NOMO-1 treated with DMSO at 0.1 percent for 48 hours (cell line): Measurements from ENCODE around the gene AKNAD1.

ENCODE experiments used
- DNase-seq: peaks from one replicate; lab custom pipeline; 2025; ENCODE audit not compliant: unreplicated experiment; lab: John Stamatoyannopoulos, UW

Gene AKNAD1, protein sequence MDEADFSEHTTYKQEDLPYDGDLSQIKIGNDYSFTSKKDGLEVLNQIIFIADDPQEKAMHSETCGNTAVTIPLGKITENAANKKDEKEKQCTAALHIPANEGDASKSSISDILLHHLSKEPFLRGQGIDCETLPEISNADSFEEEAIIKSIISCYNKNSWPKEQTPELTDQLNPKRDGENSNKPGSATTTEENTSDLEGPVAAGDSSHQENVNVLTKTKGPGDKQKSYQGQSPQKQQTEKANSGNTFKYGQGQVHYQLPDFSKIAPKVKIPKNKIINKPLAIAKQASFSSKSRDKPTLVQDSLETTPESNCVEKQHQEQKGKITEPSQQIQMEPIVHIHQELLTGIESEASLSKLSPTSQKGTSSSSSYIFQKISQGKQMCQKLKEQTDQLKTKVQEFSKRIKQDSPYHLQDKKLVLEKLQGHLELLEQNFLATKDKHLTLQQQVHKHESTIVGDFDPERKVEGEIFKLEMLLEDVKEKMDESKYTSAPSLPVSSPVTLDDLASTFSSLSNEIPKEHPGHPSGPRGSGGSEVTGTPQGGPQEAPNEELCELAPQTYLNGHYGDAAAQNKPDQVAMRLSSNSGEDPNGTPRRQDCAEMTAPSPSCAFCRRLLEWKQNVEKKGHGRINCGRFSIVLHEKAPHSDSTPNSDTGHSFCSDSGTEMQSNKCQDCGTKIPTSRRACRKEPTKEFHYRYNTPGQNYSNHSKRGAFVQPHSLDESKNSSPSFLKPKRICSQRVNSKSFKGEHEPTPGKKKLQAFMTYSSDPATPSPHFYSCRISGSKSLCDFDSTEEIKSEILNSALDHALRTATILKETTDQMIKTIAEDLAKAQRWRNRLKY

DNA sequence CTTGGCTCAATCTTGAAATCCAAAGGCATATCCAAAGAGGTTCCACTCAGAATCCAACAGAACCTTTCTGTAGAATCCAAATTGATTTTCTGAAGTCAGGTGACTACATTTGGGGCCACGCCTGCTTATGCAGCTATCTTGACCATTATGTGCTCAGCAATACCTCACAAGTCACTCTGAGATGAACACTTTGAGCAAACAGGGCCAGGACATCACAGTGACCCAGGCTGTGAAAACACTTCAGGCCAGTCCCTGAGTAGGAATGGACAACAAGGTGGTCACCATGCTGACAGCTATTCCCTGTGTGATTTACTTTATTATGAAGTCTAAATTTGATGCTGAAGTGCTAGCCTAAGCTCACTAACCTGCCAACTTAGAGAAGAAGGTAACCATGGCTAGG lies at the start of gene AKNAD1:
AKNAD1 (minus strand) TSS at position 101 of the 400 bp plus-strand sequence. CDS start 4,430 bp downstream, outside the sequence.
- DNase-seq = no peak

DNA sequence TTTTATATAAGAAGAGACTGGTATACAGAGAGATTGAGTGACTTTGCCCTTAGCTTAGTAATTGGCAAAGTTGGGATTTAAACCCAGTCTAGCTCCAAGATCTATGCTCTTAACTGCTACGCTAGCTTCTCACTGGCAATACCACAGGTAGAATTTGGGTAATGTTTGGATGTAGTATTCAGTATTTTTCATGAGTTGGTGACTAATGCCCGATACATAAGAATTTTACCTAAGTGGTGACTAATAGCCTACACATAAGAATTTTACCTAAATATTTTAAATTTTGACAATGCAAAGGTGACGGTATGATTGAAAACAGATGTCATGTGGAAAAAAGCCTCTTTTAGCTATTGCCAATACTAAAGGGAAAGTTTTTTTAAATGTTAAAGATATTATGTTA lies 44.2 kb upstream of the AKNAD1 start:
- no peak for DNase-seq

DNA sequence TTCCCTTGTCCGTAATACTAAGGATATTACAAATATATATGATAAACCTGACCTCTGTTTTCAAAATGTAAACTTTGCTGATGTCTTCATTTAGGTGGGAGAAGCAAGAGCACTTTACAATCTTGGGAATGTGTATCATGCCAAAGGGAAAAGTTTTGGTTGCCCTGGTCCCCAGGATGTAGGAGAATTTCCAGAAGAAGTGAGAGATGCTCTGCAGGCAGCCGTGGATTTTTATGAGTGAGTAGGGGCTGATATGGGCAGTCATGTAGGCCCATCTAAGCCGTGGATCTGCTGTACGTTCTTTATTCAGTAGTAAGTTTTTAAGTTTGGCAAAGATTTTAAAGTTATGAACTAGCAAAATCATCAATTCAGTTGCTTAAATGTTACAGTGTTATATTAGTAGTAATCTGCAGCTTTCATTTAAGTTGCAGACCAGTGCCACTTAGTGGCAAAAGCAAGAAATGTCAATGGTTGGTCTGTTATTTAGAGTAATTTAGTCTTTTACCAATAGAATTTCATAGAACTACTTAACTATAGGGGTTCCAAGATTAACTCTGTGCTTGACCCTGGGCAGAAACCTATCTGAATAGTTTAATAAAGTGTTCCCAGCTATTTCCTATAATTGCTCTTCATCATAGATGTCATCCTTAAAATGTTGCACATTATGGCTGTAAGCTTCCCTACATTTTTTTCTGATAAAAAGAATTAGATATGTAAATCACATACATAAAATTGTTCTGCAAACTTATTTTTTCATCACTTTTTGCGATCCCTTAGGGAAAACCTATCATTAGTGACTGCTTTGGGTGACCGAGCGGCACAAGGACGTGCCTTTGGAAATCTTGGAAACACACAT lies 41.2 kb upstream of the AKNAD1 start:
- peak; percentile 68 for DNase-seq

DNA sequence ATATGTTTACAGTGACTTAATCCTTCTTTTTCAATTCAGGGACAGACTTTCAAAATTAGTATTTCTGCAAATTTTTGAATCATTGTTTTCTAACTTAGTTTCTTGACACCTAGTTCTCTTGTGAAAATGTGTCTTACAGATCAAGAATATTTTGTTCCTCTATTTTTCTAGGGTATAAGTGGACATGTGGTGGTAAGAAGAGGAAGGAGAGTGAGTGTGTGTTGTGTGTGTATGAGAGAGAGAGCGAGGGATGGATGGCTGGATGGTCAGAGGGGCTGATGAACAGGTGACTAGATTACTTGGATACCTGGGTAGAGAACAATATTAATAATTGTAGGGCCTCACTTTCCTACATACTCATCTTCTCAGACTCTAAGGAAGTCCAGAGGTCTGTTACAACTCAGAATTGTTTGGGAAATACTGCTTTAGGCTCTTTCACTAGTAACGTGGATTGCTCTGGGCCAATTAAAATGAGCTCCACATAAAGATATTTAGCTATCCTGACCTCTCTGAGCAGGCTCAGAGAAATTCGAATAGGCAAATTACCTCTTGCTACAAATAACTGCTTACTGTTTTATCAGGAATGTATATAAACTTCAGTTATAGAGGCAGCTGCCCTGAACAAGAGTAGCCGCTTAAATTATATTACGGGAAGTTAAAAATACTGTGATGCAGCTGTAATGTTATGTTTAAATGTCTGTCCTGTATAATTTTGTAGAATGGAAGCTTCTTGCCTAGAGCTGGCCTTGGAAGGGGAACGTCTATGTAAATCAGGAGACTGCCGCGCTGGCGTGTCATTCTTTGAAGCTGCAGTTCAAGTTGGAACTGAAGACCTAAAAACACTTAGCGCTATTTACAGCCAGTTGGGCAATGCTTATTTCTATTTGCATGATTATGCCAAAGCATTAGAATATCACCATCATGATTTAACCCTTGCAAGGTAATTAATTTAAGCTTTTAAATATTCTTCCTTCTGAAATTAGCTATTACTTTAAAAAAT lies 39.6 kb upstream of the AKNAD1 start:
- DNase-seq = peak; percentile 54

DNA sequence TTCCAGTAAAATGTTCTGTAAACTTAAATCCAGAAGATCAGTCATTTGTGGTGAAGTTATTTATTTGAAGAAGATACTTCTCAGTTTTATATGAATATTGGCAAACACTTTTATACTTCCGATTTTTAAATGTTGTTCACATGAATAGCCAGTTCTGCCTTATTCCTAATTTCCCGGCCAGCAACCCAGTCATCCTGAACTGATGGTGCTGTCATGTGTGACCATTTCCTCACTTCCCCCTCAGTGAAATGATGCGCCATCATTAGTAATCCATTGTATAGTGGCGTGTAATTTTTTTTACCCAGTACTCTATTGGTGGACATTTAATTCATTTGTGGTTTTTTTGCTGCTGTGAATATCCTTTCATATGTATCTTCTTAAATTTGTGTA lies 36.2 kb upstream of the AKNAD1 start:
- no peak for DNase-seq

DNA sequence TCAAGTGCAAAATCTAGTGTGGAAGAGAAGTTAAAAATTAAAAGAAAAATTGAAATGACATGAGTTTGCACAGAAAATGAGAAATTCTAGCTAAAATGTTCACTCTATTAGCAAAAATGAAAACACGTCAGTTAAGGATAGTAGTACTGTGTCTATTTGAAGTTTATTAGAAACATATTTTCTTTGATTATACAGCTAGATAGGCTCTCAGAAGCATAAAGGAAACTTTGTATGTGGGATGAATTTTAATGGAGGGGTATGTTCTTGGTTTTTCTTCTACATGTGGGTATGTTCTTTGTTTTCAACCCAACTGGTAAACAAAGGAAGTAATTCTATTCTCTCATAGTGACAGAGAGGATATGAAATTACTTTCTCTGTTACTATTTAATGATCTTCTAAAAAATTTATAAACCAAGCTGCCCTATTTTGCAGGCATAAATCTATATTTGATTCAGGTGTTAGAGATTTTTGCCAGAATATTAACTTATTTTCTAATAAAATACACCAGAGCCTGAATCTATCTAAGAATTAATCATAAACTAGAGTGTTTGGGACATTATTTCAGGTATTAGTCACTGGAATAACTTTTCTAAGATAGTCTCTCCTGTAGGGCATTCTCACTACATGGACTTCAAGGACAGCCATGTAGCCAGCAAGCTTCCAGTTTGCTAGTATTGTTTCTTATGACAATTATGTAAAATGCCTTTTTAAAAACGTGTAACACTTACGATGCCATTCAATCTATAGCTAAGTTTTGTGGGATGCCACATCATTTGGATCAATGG lies 35.7 kb upstream of the AKNAD1 start:
- DNase-seq = no peak

DNA sequence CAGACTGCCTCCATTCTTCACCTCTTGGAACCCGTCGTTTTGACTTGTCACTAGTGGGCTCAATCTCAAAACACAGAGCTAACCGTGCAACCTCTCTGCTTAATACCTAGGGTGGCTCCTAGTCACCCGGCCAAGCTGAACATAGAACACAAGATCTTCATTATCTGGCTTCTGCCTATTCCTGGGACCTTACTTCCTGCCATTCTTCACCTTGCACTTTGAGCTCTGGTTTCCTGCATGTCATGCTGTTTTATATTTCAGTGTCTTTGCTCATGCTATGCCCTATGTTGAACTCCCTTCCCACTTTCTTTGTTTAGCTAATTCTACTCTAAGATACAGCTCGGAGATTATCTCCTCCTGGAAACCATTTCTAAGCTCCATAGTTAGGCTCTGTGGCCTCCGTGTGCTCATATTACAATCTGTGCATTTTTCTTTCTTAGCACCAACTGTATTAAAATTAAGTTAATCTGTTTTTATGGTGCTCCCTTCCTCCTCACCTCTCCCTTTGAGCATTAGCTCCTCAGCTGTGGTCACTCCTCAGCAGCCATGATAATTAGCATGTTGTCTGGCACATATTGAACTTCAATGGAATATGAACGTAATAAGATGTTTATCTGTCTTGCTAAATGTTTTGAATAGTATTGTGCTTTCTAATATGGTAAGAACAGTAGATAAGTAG lies 33.0 kb upstream of the AKNAD1 start:
- no peak for DNase-seq

DNA sequence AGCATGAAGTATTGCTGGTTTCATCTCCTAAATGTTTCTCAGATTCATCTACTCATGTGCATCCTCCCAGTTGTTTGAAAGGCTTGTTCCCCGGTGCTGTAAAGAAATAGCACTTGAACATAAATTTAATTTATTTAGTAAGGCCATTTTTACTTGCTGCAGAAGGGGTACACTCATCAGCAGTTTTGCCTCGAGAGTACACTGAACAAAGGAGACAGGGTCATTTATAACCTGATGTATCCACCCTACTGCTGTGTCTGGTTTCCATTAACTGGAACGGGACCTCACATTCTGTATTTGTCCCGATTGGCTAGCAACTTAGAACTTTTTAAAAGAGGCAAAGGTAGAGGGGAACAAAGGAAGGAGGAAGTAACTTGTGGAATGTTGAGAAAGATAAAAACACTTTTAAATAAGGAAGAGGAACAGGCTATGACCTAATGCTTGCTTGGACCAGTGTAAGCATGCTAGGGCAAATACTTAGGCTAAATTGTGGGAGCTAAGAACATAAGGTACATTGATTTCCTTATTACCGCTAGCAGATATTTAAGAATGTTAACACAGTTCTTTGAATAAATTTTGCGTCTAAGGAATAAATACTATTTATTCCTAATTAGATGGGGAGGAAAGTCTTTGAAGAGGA lies 32.2 kb upstream of the AKNAD1 start:
- DNase-seq = peak; percentile 39

DNA sequence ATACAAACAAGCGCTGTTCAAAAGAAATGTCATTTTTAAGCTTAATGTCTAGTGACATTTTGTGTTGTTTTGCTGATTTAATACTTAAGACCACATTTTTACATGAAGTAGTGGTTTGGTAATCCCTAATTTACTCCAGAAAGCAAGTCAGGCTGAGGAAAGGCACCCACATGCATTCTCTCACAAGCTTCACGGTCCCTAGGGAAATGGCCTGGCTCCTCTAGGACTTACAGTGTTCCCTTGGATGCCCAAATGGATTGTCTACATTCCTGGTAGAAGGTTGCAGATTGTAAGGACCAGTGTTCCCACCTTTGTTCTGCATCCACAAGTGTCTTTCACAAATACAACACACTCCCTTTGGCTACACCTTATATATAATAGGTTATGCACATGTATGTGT lies 29.4 kb upstream of the AKNAD1 start:
- no peak for DNase-seq

DNA sequence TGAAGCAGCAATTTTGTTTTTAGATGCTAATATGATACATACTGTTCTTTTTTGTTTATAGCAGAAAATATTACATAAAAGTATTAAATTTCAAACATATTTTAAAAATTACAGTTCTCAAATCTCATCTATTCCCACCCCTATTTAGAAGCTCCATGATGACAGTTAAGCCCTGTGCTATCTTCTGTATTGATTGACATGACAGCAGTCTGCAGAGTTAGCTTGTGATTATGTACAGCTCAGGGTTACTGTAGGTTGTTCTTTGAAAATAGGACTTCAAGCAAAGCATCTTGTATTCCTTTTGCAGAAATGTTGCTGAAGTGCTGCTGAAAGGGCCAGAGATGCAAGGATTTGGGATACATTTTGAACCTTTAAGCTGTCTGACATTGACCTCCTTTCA lies 28.1 kb upstream of the AKNAD1 start:
- no peak for DNase-seq

DNA sequence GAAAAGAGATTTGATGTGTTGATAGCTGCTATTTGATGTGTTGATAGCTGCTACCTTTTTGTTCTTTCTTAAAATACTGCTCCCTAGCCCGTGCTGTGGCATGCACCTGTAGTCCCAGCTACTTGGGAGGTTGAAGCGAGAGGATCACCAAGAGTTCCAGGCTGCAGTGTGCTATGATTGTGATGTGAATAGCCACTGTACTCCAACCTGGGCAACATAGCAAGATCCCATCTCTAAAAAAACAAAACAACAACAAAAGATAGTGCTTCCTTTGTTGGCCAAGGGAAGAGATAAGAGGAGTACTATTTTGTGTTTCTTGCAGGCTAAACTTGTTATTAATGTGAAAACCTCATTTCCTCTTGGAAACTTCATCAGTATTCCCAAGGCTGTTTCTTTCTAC lies 25.9 kb upstream of the AKNAD1 start:
- DNase-seq = no peak

DNA sequence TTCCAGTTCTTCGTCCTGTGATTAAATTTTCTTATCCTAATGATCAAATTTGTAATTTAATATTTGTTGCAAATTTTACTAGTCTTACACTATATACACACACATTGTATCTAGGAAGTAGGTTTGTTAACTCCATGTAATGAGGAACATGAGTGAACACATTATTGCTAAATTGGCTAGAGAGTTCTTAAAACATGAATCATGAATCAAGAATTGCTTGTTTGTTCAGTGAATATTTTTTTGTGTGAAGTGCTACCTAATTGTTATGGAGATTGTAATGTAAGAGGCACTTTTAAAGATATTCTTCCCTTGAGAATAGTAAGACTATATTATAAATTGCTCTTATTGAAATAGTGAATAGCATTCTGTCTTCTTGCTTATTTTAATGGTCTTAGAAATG lies 24.5 kb upstream of the AKNAD1 start:
- peak; percentile 43 for DNase-seq

DNA sequence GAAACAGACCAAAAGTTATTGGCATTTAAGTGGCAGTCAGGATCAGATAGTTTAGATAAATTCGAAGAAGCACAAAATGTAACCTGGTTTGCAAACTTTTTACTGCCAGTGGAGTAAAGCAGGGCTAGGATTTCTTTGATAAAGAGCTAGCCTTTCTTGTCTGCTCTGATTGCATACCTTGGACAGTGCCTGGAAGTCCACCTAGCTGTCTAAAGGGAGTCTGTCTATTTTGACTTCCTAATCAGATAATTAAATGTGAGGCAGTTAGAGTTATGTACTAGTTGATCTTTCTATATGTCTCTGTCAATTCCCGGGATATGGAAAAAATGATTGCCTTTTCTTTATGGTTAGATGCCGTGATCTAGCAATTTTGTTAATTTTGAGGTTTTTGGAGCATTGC lies 24.0 kb upstream of the AKNAD1 start:
- DNase-seq = no peak

DNA sequence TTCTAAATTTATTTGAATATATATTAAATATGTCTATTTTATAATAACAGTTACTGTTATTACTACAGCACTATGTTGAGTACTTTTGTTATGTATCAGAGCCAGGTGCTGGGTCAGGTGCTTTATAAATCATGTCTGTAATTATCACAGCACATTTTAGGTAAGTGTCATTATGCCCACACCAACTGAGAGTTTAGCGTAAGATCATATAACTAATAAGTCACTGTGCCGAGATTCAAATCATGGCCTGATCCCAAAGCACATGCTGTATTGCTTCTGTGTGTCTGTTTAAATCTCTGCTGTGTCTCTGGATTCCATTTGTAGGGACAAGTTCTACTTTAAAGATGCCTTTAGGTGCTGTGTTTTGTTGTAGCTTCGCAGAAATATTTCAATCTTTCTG lies 21.8 kb upstream of the AKNAD1 start:
- DNase-seq = no peak

DNA sequence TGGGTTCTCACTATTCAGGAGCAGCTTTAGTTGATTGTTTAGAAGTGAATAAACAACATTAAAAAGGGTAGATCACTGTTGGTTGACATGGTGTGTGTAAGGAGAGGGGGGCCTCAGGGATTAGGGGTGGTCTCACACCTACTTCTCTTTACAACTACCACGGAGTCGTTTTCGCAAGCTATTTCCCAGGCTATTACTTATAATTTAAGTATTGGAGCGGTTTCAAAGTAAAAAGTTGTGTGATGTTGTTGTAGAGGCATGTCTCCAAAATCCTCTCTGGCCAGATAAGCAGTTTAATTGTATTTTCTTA lies 21.2 kb upstream of the AKNAD1 start:
- no peak for DNase-seq

DNA sequence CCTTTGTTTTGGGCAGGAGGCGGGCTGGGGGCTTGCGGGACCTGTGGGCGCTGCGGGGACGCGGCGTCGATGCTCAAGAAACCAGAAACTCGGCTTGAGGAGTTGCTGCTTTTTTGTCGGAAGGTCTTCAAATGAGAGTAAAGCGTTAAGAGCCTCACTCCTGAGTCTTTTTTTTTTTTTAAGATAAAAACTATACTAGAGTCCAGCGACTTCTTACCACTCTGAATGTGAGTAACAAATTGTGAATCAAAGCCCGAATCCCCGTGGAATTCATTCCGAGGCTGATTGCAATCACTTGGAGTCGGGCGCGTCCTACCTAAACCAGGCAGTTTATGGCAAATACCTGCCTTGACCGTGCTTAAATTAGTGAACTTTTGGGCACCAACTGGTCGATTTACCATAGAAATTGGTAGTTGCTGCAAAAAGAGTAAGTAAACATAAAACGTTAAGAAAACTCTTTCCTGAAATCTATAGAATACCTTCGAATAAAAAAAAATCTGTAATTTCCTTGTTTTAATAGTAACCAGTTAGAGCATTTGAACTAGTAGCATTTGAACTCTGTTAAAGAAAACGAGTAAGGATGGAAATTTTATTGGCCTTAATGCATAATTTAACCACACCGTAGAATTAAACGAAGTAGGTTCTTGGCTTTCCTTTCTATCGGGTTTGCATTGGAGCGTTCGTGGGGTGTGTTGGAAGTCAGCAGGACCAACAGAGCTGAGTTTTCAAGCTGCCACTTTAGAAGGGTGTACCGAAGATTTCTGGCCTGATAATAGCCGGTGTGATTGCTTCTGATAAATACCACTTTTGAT lies 20.7 kb upstream of the AKNAD1 start:
- no peak for DNase-seq

DNA sequence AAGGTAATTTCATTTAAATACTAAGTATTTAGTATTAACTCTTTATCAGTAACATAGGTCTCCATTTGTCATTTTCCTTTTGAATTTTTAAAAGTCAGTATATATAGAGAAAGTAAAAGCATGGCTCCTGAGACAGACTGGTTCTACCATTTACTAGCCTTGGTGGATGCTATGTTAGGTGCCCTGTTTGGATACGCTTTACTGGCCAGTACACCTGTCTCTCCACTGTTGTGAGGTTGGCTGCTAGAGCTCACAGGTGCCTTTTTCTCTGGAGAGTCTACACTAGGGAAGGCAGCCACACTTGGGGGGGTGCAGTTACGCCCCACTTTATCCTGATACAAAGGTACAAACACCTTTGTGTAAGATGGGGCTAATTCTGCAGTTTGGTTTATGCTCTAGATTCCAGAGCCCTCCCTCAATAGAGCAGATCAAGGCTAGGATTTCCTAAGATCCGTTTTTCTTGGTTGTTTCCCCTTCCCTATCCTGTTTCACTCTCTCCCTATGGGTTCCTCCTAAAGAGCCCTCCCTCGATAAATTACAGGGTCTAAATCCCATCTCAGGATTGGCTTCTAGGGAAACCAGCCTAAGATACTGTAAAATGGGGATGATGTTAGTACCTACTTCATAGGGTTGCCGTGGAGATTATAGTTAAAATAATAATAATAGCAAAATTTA lies 14.3 kb upstream of the AKNAD1 start:
- no peak for DNase-seq
